ENCODE data around the gene TOB1.
"Not testable (repeated sequence)": the region's sequence is repeated elsewhere in the genome, so short reads cannot be mapped to it uniquely, and the experiment has no call there.

The TOB1 gene

GRCh38 chr17:50898369-50899004 lies 32.3 kb upstream of the TOB1 start:
- no CpG with 5 or more reads among the region's 4 CpGs for WGBS (ENCODE audit: insufficient coverage)
- Histone ChIP-seq H3K27me3 (replicated peaks in 2 of 5; ENCODE audit: control insufficient read depth in 4 of 5, insufficient read depth in 5 of 5, low read length in 4 of 5) (no peaks in the 10 kb centered on the region), H3K27ac (ENCODE audit: insufficient read depth in 1 of 2, low read depth in 1 of 2, low read length in 2 of 2, poor library complexity in 1 of 2, severe bottlenecking in 2 of 2) (no peak overlapping the region), H3K9me3 (ENCODE audit: control extremely low read depth in 1 of 5, control insufficient read depth in 4 of 5, insufficient read depth in 2 of 5, low read depth in 1 of 5, low read length in 4 of 5) (no peaks in the 10 kb centered on the region), H3K36me3 (ENCODE audit: control insufficient read depth in 4 of 4, insufficient read depth in 4 of 4, low read length in 3 of 4) (no peaks in the 10 kb centered on the region), H3K4me1 (ENCODE audit: control extremely low read depth in 1 of 4, control insufficient read depth in 4 of 4, insufficient read depth in 4 of 4, low read length in 3 of 4) (peaks cover 0 to 5% (median 0%) of the 10 kb centered on the region in 4 experiments), H3K4me3 (ENCODE audit: control insufficient read depth in 1 of 7, extremely low read depth in 1 of 7, insufficient read depth in 4 of 7, low read depth in 2 of 7, low read length in 6 of 7) (no peak overlapping the region)
- ChIA-PET POLR2A (interaction anchor here (1.1 kb wide), 1 partner anchor 32 kb away, joined by 4 read pairs; the partner anchor contains the start of gene TOB1), CTCF (interaction anchor here (1.0 to 2.1 kb wide), 3 partner anchors 11 to 23 kb away, joined by 3 to 7 read pairs (median 3); no protein-coding TSS in a partner anchor)
- DNase-seq = no peak

GRCh38 chr17:50894513-50894912 lies 28.4 kb upstream of the TOB1 start:
- ChIA-PET CTCF (interaction anchor here (1.0 kb wide), 1 partner anchor 44 kb away, joined by 3 read pairs; no protein-coding TSS in a partner anchor), POLR2A (interaction anchor here (0.6 kb wide), 1 partner anchor 60 kb away, joined by 3 read pairs; no protein-coding TSS in a partner anchor)
- not testable (repeated sequence) for H3K4me1 ChIP-seq (ENCODE audit: control extremely low read depth in 1 of 4, control insufficient read depth in 4 of 4, insufficient read depth in 4 of 4, low read length in 3 of 4); H3K27ac ChIP-seq (ENCODE audit: insufficient read depth in 1 of 2, low read depth in 1 of 2, low read length in 2 of 2, poor library complexity in 1 of 2, severe bottlenecking in 2 of 2); H3K36me3 ChIP-seq (ENCODE audit: control insufficient read depth in 4 of 4, insufficient read depth in 4 of 4, low read length in 3 of 4); H3K9me3 ChIP-seq (ENCODE audit: control extremely low read depth in 1 of 5, control insufficient read depth in 4 of 5, insufficient read depth in 2 of 5, low read depth in 1 of 5, low read length in 4 of 5); H3K27me3 ChIP-seq (replicated peaks in 2 of 5; ENCODE audit: control insufficient read depth in 4 of 5, insufficient read depth in 5 of 5, low read length in 4 of 5); H3K4me3 ChIP-seq (ENCODE audit: control insufficient read depth in 1 of 7, extremely low read depth in 1 of 7, insufficient read depth in 4 of 7, low read depth in 2 of 7, low read length in 6 of 7); DNase-seq
- 89% methylated on average over 2 of the region's 4 CpGs for WGBS (ENCODE audit: insufficient coverage)

- ChIA-PET CTCF (interaction anchor here (1.1 to 1.9 kb wide), 3 partner anchors 11 to 40 kb away, joined by 3 to 4 read pairs (median 3); no protein-coding TSS in a partner anchor), POLR2A (no interaction called here)
- Histone ChIP-seq H3K9me3 (ENCODE audit: control extremely low read depth in 1 of 5, control insufficient read depth in 4 of 5, insufficient read depth in 2 of 5, low read depth in 1 of 5, low read length in 4 of 5) (no peaks in the 10 kb centered on the region), H3K27me3 (replicated peaks in 2 of 5; ENCODE audit: control insufficient read depth in 4 of 5, insufficient read depth in 5 of 5, low read length in 4 of 5) (no peaks in the 10 kb centered on the region), H3K27ac (ENCODE audit: insufficient read depth in 1 of 2, low read depth in 1 of 2, low read length in 2 of 2, poor library complexity in 1 of 2, severe bottlenecking in 2 of 2) (no peak overlapping the region), H3K36me3 (ENCODE audit: control insufficient read depth in 4 of 4, insufficient read depth in 4 of 4, low read length in 3 of 4) (no peaks in the 10 kb centered on the region), H3K4me1 (ENCODE audit: control extremely low read depth in 1 of 4, control insufficient read depth in 4 of 4, insufficient read depth in 4 of 4, low read length in 3 of 4) (no peaks in the 10 kb centered on the region), H3K4me3 (ENCODE audit: control insufficient read depth in 1 of 7, extremely low read depth in 1 of 7, insufficient read depth in 4 of 7, low read depth in 2 of 7, low read length in 6 of 7) (no peak overlapping the region)
- WGBS (ENCODE audit: insufficient coverage) = 96% methylated on average over 28 of the region's 28 CpGs
- DNase-seq = no peak
Observed at GRCh38 chr17:50893183-50893993, 27.2 kb upstream of the TOB1 start.

- no peak overlapping the region for H3K27ac ChIP-seq (ENCODE audit: insufficient read depth in 1 of 2, low read depth in 1 of 2, low read length in 2 of 2, poor library complexity in 1 of 2, severe bottlenecking in 2 of 2)
Observed at GRCh38 chr17:50892101-50892776, 26.1 kb upstream of the TOB1 start.

DNA sequence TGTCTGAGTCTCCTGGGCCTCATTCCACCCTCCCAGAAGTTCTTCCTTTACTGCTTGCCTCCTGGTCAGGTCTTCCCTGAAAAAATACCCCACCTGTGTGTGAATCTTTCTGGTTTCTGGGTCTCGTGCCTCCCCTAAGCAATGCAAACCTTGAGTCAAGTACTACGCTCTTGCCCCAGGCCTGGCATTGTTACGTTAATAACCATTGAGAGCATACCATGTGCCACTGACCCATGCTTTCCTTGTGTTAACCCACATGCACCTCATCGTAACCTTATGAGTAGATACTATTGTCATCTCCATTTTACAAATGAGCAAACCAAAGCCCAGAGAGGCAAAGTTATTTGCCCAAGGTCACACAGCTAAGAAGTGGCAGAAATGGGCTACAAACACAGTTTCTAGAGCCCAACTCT lies 25.4 kb upstream of the TOB1 start:
- no peaks in the 10 kb centered on the region for H3K27me3 ChIP-seq (replicated peaks in 2 of 5; ENCODE audit: control insufficient read depth in 4 of 5, insufficient read depth in 5 of 5, low read length in 4 of 5)
- H3K36me3 ChIP-seq (ENCODE audit: control insufficient read depth in 4 of 4, insufficient read depth in 4 of 4, low read length in 3 of 4) = no peaks in the 10 kb centered on the region
- H3K4me3 ChIP-seq (ENCODE audit: control insufficient read depth in 1 of 7, extremely low read depth in 1 of 7, insufficient read depth in 4 of 7, low read depth in 2 of 7, low read length in 6 of 7) = no peak overlapping the region
- no peak overlapping the region for H3K27ac ChIP-seq (ENCODE audit: insufficient read depth in 1 of 2, low read depth in 1 of 2, low read length in 2 of 2, poor library complexity in 1 of 2, severe bottlenecking in 2 of 2)
- CTCF ChIA-PET = interaction anchor here (1.4 kb wide), 1 partner anchor 36 kb away, joined by 4 read pairs; no protein-coding TSS in a partner anchor
- no peaks in the 10 kb centered on the region for H3K9me3 ChIP-seq (ENCODE audit: control extremely low read depth in 1 of 5, control insufficient read depth in 4 of 5, insufficient read depth in 2 of 5, low read depth in 1 of 5, low read length in 4 of 5)
- POLR2A ChIA-PET = interaction anchor here (1.0 kb wide), 1 partner anchor 25 kb away, joined by 5 read pairs; the partner anchor contains the start of gene TOB1
- no peak for DNase-seq
- H3K4me1 ChIP-seq (ENCODE audit: control extremely low read depth in 1 of 4, control insufficient read depth in 4 of 4, insufficient read depth in 4 of 4, low read length in 3 of 4) = no peaks in the 10 kb centered on the region
- WGBS (ENCODE audit: insufficient coverage) = 94% methylated on average over 4 of the region's 4 CpGs

More at GRCh38 chr17:50892101-50892776, 26.1 kb upstream of the TOB1 start:
- H3K4me1 ChIP-seq (ENCODE audit: control extremely low read depth in 1 of 4, control insufficient read depth in 4 of 4, insufficient read depth in 4 of 4, low read length in 3 of 4) = no peaks in the 10 kb centered on the region
- no peak for DNase-seq
- 100% methylated on average over 4 of the region's 10 CpGs for WGBS (ENCODE audit: insufficient coverage)
- H3K27me3 ChIP-seq (replicated peaks in 2 of 5; ENCODE audit: control insufficient read depth in 4 of 5, insufficient read depth in 5 of 5, low read length in 4 of 5) = no peaks in the 10 kb centered on the region
- CTCF ChIA-PET = interaction anchor here (1.1 to 1.9 kb wide), 4 partner anchors 12 to 39 kb away, joined by 3 to 4 read pairs (median 4); no protein-coding TSS in a partner anchor
- POLR2A ChIA-PET = interaction anchor here (0.6 to 1.0 kb wide), 2 partner anchors 11 to 26 kb away, joined by 4 to 5 read pairs; partner anchors contain the start of gene TOB1
- no peaks in the 10 kb centered on the region for H3K36me3 ChIP-seq (ENCODE audit: control insufficient read depth in 4 of 4, insufficient read depth in 4 of 4, low read length in 3 of 4)
- no peak overlapping the region for H3K4me3 ChIP-seq (ENCODE audit: control insufficient read depth in 1 of 7, extremely low read depth in 1 of 7, insufficient read depth in 4 of 7, low read depth in 2 of 7, low read length in 6 of 7)
- H3K9me3 ChIP-seq (ENCODE audit: control extremely low read depth in 1 of 5, control insufficient read depth in 4 of 5, insufficient read depth in 2 of 5, low read depth in 1 of 5, low read length in 4 of 5) = no peaks in the 10 kb centered on the region

- DNase-seq = no peak
- Histone ChIP-seq H3K9me3 (ENCODE audit: control extremely low read depth in 1 of 5, control insufficient read depth in 4 of 5, insufficient read depth in 2 of 5, low read depth in 1 of 5, low read length in 4 of 5) (no peaks in the 10 kb centered on the region), H3K4me1 (ENCODE audit: control extremely low read depth in 1 of 4, control insufficient read depth in 4 of 4, insufficient read depth in 4 of 4, low read length in 3 of 4) (no peaks in the 10 kb centered on the region), H3K27me3 (replicated peaks in 2 of 5; ENCODE audit: control insufficient read depth in 4 of 5, insufficient read depth in 5 of 5, low read length in 4 of 5) (no peaks in the 10 kb centered on the region), H3K4me3 (ENCODE audit: control insufficient read depth in 1 of 7, extremely low read depth in 1 of 7, insufficient read depth in 4 of 7, low read depth in 2 of 7, low read length in 6 of 7) (no peak overlapping the region), H3K27ac (ENCODE audit: insufficient read depth in 1 of 2, low read depth in 1 of 2, low read length in 2 of 2, poor library complexity in 1 of 2, severe bottlenecking in 2 of 2) (no peak overlapping the region), H3K36me3 (ENCODE audit: control insufficient read depth in 4 of 4, insufficient read depth in 4 of 4, low read length in 3 of 4) (no peaks in the 10 kb centered on the region)
- CTCF ChIA-PET = interaction anchor here (1.0 to 1.4 kb wide), 2 partner anchors 35 to 66 kb away, joined by 3 to 4 read pairs; no protein-coding TSS in a partner anchor
- WGBS (ENCODE audit: insufficient coverage) = 89% methylated on average over 11 of the region's 12 CpGs
- POLR2A ChIA-PET = interaction anchor here (0.6 to 1.0 kb wide), 2 partner anchors 25 to 260 kb away, joined by 3 to 5 read pairs; partner anchors contain the start of gene TOB1
Observed at GRCh38 chr17:50890675-50891516, 24.7 kb upstream of the TOB1 start.

Measured in common myeloid progenitor, CD34-positive (primary cell).